ENCODE measurements around the gene BLOC1S5. TPM values are rescaled to one million over a fixed set of nuclear protein-coding genes. Genes with fewer than 3 reads are reported as not detected.

The BLOC1S5 gene
- total and polyA plus RNA-seq, 2 of the 8 experiments (the other 6 are each of a cell fraction or from before 2014, with no cell fraction given): 3.4 to 17.2 TPM

- TF ChIP-seq RFX5 (IDR thresholded peaks at IDR 0.05; ENCODE audit: borderline replicate concordance, low read depth, low read length): no peak
- no peak for TF ChIP-seq CTCF (IDR thresholded peaks at IDR 0.05; ENCODE audit: control extremely low read depth in 1 of 3, insufficient read depth in 1 of 3, low read depth in 1 of 3, low read length in 3 of 3)
- no peak for TF ChIP-seq EZH2 (IDR thresholded peaks at IDR 0.05; ENCODE audit: low read depth, low read length, severe bottlenecking)
- TF ChIP-seq NRF1 (IDR thresholded peaks at IDR 0.05; ENCODE audit: low read depth, low read length): no peak
- TF ChIP-seq SIX5 (IDR thresholded peaks at IDR 0.05; ENCODE audit: low read depth, low read length): no peak
- no peak for TF ChIP-seq KDM1A (IDR thresholded peaks at IDR 0.05; ENCODE audit: borderline replicate concordance, low read length)
- TF ChIP-seq SP2 (IDR thresholded peaks at IDR 0.05; ENCODE audit: low read length): no peak
These were observed 44.1 kb downstream of the BLOC1S5 start (continued) for GRCh38 chr6:8020083-8020482.
